GM13976 (cell line): ENCODE data around the gene SPEF2.
A peak's percentile ranks its signal among the peaks of the same experiment; 100 is the strongest.

Source experiments
- DNase-seq: peaks from one replicate; pipeline ENCODE4 v3.0.0; 2012; ENCODE audit warnings: low spot score
- CTCF ChIP-seq: IDR thresholded peaks from 2 replicates; pipeline ENCODE4 v1.5.1; 2012; ENCODE audit warnings: borderline replicate concordance, mild to moderate bottlenecking; ENCODE audit not compliant: insufficient read depth; ENCODE audit errors: extremely low read depth, missing control alignments, control extremely low read depth
- in situ Hi-C: fragments of 300-500 bp; cut with MboI; formaldehyde crosslinking; loops from one replicate; pipeline ENCODE4 v1.12.0; 2022; ENCODE audit warnings: low sequenced_read_pairs, mixed read lengths, inconsistent platforms; ENCODE audit not compliant: unreplicated experiment

The SPEF2 gene

GRCh38 chr5:35617435-35618303, at the start of gene SPEF2:
TSS of gene SPEF2 (plus strand) at chr5:35617863. CDS start at chr5:35617998, 135 bp downstream.
- in situ Hi-C loops = no loop called here
- peak; percentile 74 for DNase-seq
- peak; percentile 44 for TF ChIP-seq CTCF

GRCh38 chr5:35575578-35575977, 42.1 kb upstream of the SPEF2 start:
- no peak for DNase-seq
- in situ Hi-C loops = no loop called here
- no peak for TF ChIP-seq CTCF

- in situ Hi-C loops = no loop called here
- no peak for DNase-seq
- TF ChIP-seq CTCF = no peak
Measured at GRCh38 chr5:35587419-35587818, 30.2 kb upstream of the SPEF2 start.

- no peak for DNase-seq
- TF ChIP-seq CTCF = no peak
- in situ Hi-C loops = no loop called here
Measured at GRCh38 chr5:35593338-35593737, 24.3 kb upstream of the SPEF2 start.

- no peak for TF ChIP-seq CTCF
- in situ Hi-C loops = no loop called here
Measured at GRCh38 chr5:35598707-35599370, 18.8 kb upstream of the SPEF2 start.

GRCh38 chr5:35600591-35600990, 17.1 kb upstream of the SPEF2 start:
- in situ Hi-C loops = no loop called here
- TF ChIP-seq CTCF = no peak
- DNase-seq = no peak

More at GRCh38 chr5:35598707-35599370, 18.8 kb upstream of the SPEF2 start:
- no peak for DNase-seq
